HG03108 (cell line): Measurements from ENCODE around the gene ACTR3.

Source experiments
- ATAC-seq: cut with Tn5 transposase; IDR thresholded peaks from one replicate; pipeline ENCODE4 v1.9.1; 2021; ENCODE audit warnings: moderate library complexity; ENCODE audit not compliant: unreplicated experiment

ACTR3 gene

DNA sequence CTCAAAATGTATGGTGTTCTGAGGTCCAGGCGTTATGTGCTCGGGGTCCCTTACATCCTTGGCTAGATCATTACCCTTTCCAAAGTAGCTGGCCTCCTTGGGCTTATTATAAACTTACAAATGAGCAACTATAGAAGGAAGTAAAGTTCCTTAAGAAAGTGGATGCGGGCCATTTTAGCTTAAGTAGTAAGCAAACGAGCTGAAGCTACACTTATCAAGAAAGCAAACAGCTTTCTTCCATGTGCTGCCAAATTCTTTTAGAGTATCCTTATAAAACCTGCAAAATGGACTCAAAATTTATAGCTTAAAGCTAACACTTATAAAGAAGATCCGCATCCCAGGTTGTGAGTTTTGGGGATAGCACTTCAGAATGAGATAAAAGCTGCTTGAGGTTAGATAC lies 75.3 kb downstream of the ACTR3 start:
- ATAC-seq = no peak

DNA sequence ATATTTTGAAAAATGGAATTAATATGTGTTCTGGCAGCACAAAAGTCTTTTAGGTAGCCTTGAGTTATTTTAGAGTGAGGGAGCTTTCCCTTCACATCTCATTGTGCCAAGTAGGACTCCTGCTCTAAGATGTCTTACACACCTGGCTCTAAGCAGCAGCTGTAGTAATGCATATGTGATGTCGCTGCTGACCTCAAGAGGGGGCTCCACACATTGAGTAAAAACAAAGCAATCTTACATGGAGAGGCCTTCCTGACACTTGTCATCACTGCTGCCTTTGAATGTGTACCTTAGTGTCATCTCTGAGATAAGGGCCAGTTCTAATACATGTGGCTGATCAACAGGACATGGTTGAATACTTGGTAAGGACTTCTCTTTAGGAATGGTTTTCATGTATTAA lies 75.8 kb downstream of the ACTR3 start:
- ATAC-seq = peak; percentile 86

DNA sequence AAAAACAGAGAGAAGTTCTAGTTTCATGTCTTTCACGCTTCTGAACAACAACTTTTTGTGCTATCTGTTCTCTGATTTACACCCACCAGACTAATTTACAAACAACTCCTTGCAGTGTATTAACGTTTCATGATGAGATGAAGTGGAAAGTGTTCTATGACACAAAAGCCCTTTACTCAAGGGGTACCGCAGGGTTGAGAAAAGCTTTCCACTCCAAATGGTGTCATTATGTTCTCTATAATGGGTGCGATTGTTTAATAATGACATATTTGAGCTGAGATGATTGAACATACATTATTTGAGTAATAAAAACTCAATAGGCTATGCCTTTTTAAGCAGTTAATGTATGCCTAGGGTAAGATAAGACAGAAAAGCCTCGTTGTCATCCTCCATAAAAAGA lies 76.3 kb downstream of the ACTR3 start:
- no peak for ATAC-seq

DNA sequence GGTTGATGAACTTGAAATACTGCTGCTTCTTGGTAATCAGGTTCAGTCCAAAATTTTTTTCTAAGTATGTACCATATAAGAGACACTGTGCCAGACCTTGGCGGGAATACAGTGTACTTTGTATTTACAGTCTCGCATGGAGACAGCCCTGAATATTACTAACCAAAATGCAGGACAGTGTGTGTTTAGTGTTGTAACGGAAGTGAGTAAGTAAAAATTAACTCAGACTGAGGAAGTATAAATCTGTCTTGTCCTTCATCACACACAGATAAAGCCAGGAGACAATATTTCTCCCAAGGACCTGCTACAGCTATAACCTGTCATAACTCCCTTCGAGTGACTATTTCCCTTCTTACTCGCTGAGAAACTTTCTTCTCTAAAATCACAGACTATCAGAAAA lies 76.9 kb downstream of the ACTR3 start:
- peak; percentile 36 for ATAC-seq

DNA sequence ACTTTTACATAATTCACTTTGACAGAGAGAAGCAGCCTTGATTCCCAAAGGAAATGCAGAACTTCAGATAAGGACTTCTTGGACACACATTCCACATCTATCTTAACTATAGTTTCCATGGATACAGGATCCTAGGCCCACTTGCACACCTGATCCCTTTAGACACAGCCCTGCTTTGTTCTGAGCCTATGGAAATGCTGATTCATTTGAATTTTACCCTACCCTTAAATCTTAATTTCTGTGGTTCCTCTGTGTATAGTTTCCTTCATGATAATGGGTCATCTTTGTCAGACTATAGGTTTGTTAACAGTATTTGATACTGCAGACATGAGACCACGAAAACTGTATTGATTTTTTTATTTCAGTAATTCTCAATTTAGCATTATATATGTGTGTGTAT lies 77.4 kb downstream of the ACTR3 start:
- ATAC-seq = no peak

DNA sequence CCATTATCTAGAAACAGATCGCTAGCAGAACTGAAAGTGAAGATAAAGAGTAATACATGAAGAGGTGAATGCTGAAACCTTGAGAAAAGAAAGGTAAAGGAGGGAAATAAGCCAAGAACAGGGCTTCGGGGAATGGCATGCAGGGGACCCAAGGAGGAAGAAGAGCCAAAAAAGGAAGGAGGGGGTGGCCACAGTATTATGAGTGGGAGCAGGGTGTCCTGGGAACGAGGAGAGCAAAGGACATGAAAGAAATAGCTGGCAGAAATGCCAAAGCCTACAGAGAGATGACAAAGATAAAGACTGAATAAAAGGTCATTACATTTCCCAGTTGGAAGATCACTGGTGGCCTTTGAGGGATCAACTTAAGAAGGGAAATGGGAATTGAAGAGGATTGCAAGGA lies 82.9 kb downstream of the ACTR3 start:
- no peak for ATAC-seq

DNA sequence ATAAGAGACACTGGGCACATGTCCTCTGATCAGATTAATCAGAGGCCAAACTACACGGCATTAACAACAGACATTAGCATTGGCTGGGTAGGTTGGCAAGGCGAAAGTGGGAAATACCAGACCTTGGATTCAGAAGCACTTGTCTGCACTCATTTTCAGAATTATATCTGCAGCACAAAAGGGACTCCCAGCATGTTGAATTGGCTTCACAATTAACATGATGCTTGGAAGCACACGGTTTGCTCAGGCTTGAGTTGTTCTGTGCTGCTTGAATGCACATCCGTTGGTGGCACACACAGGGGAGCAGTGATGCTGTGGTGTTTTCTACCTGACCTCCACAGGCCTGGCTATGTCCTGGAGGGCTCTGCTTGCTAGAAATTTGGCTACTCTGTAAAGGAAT lies 83.9 kb downstream of the ACTR3 start:
- ATAC-seq = no peak

DNA sequence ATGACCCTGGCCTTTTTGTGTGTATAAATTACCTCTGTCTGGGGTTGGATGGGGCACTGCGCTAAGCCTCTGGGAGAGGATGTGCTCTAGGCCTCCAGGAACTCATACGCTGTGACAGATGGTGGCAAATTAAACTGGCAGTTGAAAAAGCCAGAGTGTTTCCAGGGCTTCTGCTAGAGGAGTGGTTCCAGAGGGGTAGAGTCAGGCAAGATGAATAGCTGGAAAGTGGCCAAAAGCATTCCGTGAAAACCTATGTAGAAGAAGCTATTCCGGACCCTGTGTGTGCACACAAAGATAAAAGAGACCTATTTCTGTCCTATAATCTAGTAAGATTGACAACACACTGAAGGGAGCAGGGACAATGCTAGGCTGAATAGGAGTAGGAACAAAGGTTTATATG lies 84.8 kb downstream of the ACTR3 start:
- no peak for ATAC-seq

DNA sequence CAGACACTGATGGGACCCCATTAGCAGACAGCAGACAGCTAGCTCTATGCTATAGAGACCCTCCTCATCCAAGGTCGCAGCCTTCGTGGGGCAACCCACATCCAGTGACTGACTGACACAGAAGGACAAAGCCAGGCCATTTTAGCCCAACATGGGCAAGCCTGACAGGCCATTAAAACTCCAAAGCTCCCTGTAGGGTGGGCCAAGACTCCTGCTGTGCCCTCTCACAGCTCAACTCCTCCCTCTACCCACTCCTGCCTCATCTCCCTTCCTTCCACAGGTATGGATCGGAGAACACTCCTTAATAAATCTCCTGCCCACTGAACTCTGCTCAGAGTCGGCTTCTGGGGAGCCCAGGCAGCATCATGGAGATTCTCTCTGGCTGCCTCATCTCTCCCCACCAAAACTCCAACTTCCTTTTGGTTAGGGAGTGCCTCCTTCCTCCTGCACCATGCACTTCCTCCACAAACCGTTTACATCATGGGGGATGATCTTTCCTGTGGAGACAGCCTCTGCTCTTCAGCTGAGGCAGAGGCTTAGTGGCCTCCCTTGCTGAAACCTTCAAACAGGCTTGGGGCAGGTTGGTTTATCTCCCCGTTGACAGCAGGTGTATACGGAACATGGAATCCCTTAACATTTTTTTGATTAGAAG lies 86.5 kb downstream of the ACTR3 start:
- ATAC-seq = no peak

DNA sequence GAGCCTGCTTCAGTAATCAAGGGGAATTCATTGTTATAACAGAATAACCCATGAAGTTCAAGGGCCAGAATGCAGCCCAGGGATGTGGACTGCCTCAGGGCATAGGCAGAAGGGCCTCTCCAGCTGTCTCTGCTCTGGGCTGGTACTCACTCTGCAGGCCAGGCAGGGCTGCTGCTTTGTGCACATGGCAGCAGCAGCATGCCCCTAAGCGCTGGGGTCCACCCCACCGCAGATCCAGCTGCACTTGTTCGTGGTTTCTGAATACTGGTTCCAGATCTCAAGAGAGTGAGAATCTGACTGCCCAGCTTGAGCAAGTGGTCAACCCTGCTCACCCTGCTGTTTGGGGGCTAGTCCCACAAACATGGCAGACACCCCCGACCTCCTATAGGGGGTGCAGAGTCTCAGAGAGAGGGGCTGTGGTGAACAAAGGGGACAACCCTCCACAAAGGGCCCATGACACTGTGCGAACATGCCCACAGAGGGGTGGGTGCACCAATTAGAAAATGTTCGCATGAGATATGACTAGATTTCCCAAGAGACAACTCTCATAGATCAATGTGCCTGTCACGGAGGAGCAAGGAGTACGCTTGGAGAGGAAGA lies 87.3 kb downstream of the ACTR3 start:
- no peak for ATAC-seq

DNA sequence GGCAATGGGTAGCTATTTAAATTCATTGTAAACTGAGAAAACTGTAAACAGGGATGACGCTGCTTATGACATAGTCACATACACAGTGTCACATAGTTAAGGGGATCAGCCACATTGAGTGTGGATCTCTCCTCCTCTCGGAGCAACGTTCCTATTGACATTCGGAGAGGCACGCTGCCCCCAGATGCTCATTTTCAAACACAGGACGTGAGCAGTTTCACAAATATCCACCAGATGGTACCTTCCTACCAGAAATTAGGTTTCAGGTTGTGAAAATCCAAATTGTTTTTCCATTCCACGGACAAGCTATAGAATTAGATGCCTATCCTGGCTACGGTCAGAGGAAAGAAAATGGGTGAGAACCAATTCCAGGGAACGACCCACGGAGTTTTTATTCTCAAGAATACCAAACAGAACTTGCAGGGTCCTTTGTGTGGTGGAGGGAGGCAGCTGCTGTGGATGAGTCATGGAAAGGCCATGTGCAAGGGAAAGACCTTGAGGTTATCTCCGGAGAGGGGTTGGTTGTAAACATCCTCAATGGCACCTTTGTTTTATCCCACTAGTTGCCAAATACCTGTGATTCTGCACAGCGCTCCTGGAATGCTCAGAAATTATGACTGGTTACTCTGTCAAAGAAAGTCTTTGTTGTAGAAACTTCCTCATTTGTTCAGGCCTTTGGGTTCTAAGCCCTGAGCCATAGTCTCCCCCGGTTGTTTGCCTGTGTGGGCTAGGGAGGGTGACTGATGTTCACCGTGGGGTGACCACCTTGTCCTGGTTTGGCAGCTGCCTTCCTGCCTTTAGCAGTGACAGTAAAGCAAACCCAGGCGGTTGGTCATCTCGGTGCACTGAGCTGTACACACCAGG lies 88.0 kb downstream of the ACTR3 start:
- no peak for ATAC-seq

DNA sequence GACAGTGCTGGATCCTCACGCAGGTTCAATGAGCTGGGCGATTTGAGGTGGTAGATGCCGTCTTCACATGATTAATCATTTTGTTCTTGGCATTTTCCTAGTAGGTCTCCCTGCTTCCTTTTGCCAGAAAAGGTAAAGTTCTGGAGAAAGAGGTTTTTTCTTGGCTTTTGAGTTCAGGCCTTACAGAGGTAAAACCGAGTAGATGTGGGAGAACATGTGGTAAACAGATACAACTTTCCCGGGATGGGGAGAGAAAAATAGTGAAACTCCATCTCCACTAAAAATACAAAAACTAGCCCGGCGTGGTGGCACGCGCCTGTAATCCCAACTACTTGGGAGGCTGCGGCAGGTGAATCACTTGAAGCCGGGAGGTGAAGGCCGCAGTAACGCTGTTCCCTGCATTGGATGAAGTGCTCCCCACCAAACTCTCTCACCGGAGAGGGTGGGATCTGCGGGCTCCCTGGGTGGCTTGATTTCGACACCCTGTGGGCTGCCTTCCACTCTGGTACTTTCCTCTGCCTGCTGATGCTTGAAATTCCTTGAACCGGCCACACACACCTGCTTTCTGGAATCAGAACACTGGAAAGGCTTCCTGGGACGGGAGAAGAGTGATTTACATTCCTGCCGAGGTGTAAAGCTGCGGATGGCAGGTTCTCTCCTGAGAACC lies 88.8 kb downstream of the ACTR3 start:
- ATAC-seq = no peak

DNA sequence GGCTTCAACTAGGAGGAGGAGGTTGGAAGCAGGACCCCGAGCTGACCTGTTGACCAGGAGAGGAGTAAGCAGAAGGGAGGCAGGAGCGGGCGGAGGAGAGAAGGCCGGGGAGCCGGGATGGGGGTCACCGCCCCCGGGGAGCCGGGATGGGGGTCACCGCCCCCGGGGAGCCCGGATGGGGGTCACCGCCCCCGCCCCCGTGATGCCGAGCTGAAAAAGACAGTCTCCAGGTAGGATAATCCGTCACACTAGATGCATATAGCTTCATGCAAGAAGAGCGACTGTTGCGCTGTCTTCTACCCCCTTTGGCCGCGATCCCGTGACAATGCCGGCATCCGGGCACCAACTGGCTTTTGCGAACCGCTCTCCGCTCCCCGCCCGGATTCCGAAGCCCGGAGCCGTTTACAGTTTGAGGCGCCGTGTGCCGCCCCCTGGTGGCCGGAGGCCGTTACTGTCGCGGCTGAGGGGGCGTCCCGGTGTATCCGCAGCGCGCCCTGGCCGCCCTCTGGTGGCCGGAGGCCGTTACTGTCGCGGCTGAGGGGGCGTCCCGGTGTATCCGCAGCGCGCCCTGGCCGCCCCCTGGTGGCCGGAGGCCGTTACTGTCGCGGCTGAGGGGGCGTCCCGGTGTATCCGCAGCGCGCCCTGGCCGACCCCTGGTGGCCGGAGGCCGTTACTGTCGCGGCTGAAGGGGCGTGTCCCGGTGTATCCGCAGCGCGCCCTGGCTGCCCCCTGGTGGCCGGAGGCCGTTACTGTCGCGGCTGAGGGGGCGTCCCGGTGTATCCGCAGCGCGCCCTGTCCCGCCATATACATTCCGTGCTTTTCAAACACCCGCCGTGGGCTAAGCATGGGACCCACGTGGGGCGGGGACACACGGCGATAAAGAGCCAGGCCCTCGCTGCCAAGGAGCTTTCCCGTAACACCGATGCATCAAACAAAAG lies 89.6 kb downstream of the ACTR3 start:
- no peak for ATAC-seq

DNA sequence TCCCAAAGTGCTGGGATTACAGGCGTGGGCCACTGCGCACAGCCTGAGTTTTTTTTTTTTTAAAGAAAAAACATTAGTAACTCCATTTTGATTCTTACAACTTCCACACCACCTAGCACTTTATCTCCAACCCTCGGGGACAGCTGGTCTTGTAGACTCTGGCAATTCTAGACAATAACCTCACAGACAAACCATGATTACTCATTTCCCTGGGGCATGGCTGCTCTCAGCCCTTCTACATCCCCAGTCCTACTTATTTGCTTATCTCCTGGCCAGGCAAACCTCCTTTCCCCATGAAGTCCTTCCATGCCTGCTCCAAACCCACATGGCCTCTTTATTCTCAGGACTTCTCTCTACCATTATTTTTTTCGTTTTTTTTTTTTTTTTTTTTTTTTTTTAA lies 91.1 kb downstream of the ACTR3 start:
- ATAC-seq = no peak

DNA sequence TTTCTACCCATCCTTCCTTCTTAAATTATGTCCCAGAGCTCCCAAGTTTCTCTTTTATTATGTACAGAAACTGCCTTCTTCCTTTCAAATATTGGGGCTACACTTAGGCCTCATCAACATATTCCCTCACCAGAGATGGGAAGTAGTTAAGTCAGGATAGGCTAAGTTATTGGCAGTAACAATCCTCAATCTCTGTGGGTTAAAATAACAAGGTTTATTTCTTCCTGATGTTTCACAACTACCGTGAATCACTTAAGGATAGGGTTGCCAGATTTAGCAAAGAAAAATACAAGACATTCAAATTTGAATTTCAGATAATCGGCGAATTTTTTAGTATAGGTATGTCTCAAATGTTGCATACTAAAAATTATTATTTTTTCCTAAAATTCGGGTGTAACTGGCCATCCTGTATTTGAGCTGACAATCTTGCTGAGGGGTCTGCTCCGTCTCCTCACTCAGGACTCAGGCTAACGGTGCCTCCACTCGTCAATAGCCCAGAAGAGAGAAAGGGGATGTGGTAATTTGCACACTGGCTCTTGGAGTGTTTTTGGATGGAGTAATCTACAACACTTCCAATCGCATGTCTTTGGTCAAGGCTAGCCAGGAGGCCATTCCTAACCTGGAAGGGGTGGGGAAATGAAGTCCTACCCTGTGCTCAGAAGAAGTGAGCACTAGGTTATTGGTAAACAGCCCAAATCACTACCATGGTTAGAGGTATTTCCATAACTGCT lies 91.7 kb downstream of the ACTR3 start:
- ATAC-seq = no peak

DNA sequence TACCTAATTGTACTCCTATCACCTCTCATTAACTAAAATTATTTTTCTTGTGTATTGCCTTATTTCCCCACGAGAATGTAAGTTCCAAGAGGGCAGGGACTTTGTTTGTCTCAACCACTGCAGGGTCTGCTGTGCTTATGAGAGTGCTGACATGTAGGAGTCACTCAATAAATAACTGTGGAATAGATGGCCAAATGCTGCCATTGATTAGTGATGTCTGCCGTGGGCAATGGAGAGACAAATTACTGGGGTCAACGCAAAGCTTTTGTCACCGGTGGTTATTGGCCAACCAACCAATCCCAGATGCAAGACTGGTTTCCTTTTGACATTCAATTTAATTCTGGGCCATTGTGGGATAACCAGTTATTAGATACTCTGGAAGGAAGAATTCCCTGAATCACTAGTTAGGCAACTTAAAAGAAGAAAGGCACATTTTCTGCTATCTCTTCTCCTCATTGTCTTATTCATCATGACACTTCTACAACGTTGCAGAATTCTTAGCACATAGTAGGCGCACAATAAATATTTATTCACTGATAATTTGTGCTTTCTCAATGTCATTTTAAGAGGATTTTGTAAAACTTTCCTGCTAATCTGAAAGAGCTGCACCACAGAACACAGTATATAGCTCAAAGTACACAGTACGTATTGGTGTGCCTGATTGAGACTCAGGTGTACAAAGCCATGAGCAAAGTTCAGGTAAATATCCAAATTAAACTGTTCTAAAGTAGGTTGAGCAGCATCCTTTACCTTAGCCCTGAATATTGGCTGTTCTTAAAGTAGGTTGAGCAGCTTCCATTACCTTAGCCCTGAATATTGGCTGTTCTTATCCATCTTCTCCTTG lies 95.9 kb downstream of the ACTR3 start:
- no peak for ATAC-seq

DNA sequence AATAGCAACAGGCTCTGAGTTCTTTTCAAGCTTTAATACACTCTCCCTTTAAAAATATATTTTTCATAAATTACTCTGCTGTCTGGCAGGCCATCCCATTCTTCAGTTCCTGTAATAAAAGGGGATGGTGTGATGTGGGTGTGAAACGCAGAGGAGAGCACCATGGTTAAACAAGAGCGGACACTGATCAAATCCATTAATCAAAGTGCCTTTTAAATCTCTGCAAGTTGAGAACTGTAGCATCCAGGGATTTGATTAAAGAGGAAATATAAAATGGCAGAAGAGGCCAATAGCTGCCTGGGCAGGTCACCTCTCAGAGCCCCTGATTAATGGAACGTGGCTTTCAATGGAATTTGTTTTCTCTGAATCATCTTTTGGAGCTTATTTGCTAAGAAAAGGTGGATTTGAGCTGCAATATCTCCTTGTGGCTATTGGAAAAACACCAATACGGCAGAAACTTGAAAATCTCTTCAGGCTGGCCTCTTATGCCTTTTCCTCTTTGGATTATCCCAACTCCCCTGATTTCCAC lies 96.9 kb downstream of the ACTR3 start:
- no peak for ATAC-seq

DNA sequence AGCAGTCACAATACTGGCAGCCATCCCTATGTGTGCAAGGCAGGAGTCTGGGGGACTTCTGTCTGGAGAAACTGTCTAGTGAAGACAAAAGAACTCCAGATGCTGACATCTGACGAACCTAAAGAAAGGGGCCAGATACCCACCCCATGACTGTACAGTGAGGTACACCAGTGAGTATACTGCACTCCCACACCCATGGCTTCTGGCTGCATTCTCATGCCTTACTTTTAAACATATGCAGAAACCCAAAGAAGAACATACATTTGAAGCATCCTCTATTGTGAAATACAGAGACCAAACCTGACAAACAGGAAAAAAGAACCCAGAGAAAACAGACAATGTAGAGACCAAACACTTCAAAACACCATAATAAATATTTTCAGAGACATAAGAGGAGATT lies 102.2 kb downstream of the ACTR3 start:
- no peak for ATAC-seq
